Measurements from ENCODE around the gene LAMTOR1. TPM values are rescaled to one million over a fixed set of nuclear protein-coding genes. Genes with fewer than 3 reads are reported as not detected.

Gene LAMTOR1
- total RNA-seq, 1 experiment from 2014 or later = 49.7 TPM

Small RNA genes lying within 50 kb of the gene (small RNA-seq; reads per million reads assigned to genes)
- gene MIR3165 (0 reads per million in 2 experiments), gene RNU6-72P (0 reads per million in 2 experiments)

Other genes with a start within 250 kb of the LAMTOR1 start
- gene DEFB131B, start 224.8 kb downstream of the LAMTOR1 start, total RNA-seq (2014; rRNA removed; shearing (Covaris generic)) = not detected in 2 replicates
- 2.0 and 3.2 TPM in 2 replicates for gene XNDC1N, start 174.7 kb downstream of the LAMTOR1 start, total RNA-seq (2014; rRNA removed; shearing (Covaris generic))
- gene RNF121, start 174.3 kb downstream of the LAMTOR1 start, total RNA-seq (2014; rRNA removed; shearing (Covaris generic)) = 11.7 and 12.7 TPM in 2 replicates
- gene IL18BP, start 104.4 kb downstream of the LAMTOR1 start, total RNA-seq (2014; rRNA removed; shearing (Covaris generic)) = 2.3 and 2.4 TPM in 2 replicates
- gene NUMA1, start 22.8 kb downstream of the LAMTOR1 start, total RNA-seq (2014; rRNA removed; shearing (Covaris generic)) = 48.8 and 57.0 TPM in 2 replicates
- 6.7 and 7.5 TPM in 2 replicates for gene LRRC51, start 22.4 kb downstream of the LAMTOR1 start, total RNA-seq (2014; rRNA removed; shearing (Covaris generic))
- not detected in 2 replicates for gene TOMT, start 2.6 kb upstream of the LAMTOR1 start, total RNA-seq (2014; rRNA removed; shearing (Covaris generic))
- 30.9 and 37.6 TPM in 2 replicates for gene ANAPC15, start 9.4 kb upstream of the LAMTOR1 start, total RNA-seq (2014; rRNA removed; shearing (Covaris generic))
- not detected in 2 replicates for gene FOLR3, start 32.4 kb upstream of the LAMTOR1 start, total RNA-seq (2014; rRNA removed; shearing (Covaris generic))
- gene FOLR1, start 88.8 kb upstream of the LAMTOR1 start, total RNA-seq (2014; rRNA removed; shearing (Covaris generic)) = not detected in 2 replicates
- not detected in 2 replicates for gene FOLR2, start 113.5 kb upstream of the LAMTOR1 start, total RNA-seq (2014; rRNA removed; shearing (Covaris generic))
- 49.1 and 55.6 TPM in 2 replicates for gene INPPL1, start 121.5 kb upstream of the LAMTOR1 start, total RNA-seq (2014; rRNA removed; shearing (Covaris generic))
- not detected in 2 replicates for gene PHOX2A, start 140.9 kb upstream of the LAMTOR1 start, total RNA-seq (2014; rRNA removed; shearing (Covaris generic))